RPMI8226 (cell line): ENCODE measurements around the gene VRTN.
"Not testable (repeated sequence)": the region's sequence is repeated elsewhere in the genome, so short reads cannot be mapped to it uniquely, and the experiment has no call there.

ENCODE experiments used
- DNase-seq: peaks from one replicate; pipeline ENCODE4 v3.0.0-alpha.2; 2015

VRTN gene, protein sequence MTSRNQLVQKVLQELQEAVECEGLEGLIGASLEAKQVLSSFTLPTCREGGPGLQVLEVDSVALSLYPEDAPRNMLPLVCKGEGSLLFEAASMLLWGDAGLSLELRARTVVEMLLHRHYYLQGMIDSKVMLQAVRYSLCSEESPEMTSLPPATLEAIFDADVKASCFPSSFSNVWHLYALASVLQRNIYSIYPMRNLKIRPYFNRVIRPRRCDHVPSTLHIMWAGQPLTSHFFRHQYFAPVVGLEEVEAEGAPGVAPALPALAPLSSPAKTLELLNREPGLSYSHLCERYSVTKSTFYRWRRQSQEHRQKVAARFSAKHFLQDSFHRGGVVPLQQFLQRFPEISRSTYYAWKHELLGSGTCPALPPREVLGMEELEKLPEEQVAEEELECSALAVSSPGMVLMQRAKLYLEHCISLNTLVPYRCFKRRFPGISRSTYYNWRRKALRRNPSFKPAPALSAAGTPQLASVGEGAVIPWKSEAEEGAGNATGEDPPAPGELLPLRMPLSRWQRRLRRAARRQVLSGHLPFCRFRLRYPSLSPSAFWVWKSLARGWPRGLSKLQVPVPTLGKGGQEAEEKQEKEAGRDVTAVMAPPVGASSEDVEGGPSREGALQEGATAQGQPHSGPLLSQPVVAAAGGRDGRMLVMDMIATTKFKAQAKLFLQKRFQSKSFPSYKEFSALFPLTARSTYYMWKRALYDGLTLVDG

DNA sequence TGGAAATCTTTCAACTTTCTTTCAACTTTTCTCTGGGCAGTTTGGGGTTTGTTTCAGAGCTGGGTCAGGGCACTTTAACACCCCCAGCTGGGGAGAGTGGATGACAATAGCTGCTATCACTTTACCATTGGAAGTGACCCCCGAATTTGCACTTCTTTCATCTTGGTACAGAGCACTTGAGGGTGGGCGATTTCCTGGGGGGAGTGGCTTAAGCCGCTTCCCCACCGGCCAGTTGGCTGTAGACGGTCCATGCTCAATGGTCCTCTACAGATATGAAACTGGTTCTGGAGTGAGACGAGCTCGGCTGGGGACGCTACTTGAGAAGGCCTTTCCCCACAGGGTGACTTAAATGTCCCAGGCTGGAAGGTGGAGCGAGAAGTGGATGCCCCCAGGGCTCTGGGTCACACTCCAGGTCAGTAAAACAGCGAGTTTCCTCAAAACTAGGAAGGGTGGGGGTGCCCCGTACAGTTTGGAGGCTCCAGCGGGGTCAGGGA is at the start of gene VRTN:
Gene VRTN (plus strand): TSS at position 231 of the 494 bp plus-strand sequence. CDS start 8,313 bp downstream, outside the sequence.
- no peak for DNase-seq

DNA sequence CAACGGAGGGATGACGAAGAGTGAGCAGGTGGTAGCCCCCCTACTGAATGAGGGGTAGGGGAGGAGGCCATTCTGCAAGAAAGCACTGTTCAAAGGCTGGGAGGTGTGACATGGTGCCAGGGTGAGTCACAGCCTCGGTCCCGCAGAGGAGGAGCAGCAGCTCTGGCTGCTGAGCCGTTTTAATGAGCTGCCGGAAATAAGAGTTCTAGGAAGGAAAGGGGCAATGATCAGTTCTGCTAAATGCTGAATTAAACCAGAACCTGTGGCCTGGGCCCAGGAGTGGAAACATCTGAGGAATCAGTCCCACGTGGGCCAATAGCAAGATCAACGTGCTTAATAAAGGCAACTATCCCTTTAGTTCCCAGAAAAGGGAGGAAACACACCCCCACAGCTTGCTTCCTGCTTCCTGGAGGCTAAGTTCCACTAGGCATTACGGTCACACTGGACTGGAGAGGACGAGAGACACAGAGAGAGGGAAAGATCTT is 49.2 kb upstream of the VRTN start:
- DNase-seq: no peak

DNA sequence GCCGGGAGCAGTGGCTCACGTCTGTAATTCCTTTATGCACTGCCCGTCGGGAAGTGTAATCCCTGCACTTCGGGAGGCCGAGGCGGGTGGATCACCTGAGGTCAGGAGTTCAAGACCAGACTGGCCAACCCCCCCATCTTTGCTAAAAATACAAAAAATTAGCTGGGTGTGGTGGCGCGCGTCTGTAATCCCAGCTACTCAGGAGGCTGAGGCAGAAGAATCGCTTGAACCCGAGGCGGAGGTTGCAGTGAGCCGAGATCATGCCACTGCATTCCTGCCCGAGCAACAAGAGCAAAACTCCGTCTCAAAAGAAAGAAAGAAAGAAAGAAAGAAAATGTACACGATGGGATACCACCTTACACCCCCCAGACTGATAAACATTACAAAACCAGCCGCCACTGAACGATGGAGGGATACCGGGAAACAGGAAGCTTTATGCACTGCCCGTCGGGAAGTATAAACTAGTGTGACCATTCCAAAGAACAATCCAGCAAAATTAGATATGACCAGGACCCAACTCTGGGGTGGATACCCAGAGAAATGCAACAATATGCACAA is 46.6 kb upstream of the VRTN start:
- no peak for DNase-seq

DNA sequence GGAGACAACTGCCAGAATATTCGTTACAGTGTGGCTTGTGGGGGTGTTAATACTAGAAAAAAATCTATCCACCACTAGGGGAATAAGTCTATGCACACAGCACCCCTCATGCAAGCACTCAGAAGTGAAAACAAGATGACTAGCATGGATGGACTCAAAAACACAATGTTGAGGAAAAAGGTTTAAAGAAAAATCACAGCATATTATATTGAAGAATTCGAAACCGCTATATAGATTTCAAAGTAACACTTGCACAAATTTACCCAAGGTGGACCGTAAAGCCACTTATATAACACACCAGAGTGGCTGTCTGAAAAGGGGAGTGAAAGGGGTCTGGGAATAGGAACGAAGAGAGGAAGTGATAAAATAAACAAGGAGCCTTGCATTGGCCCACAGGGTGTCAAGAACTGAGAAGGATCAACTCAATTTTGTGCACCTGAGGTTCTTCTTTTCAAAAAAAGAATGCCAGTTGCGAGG is 46.1 kb upstream of the VRTN start:
- peak; percentile 47 for DNase-seq

DNA sequence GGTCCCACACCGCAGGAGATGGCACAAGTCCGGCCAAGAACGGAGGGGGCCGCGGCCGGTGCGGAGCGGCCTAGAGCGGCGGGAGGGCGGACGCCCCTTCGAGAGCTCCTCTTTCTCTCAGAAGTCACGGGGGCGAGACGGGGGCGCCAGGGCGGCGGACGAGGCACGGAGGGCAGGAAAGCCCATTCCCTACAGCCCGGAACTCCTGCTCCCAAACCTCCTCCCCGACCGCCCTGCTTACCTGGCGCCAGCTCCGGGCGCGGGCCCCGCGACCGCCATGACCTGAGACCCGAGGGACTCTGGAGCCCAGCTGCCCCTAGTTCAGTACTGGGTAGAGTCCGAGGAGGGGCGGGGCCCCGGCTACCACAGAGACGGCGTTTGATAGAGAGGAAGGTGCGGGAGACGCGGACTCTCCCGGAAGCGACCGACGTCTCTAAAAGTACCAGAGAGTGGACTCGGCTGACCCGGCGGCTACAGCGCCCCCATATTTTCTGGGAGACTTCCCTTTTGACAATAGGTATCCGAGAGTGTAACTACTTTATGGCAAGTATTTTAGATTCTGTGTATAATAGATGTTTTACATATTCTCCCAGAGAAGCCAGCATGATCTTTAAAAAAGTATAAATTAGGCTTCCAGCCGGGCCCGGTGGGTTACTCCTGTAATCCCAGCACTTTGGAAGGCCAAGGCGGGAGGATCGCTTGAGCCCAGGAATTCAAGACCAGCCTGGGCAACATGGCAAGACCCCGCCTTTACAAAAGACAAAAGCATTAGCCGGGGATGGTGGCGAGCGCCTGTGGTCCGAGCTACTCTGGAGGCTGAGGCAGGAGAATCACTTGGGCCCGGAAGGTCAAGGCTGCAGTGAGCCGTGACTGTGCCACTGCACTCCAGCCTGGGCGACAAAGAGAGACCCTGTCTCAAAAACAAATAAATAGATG is 45.4 kb upstream of the VRTN start, which contains the start of gene ABCD4:
Gene ABCD4 (minus strand): TSS at position 301 of the 936 bp plus-strand sequence. CDS start 22 bp downstream, at position 279.
- peak; percentile 93 for DNase-seq

DNA sequence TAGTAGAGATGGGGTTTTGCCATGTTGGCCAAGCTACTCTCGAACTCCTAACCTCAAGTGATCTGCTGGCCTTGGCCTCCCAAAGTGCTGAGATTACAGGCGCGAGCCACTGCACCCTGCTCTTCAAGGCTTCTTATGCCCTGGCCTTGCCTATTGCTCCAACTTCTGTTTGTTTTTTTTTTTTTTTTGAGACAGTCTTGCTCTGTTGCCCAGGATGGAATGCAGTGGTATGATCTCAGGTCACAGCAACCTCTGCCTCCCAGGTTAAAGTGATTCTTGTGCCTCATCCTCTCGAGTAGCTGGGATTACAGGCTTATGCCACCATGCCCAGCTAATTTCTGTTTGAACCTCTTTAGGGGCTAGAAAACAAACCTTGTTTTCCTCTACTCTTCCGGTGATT is 39.6 kb upstream of the VRTN start:
- DNase-seq: no peak

DNA sequence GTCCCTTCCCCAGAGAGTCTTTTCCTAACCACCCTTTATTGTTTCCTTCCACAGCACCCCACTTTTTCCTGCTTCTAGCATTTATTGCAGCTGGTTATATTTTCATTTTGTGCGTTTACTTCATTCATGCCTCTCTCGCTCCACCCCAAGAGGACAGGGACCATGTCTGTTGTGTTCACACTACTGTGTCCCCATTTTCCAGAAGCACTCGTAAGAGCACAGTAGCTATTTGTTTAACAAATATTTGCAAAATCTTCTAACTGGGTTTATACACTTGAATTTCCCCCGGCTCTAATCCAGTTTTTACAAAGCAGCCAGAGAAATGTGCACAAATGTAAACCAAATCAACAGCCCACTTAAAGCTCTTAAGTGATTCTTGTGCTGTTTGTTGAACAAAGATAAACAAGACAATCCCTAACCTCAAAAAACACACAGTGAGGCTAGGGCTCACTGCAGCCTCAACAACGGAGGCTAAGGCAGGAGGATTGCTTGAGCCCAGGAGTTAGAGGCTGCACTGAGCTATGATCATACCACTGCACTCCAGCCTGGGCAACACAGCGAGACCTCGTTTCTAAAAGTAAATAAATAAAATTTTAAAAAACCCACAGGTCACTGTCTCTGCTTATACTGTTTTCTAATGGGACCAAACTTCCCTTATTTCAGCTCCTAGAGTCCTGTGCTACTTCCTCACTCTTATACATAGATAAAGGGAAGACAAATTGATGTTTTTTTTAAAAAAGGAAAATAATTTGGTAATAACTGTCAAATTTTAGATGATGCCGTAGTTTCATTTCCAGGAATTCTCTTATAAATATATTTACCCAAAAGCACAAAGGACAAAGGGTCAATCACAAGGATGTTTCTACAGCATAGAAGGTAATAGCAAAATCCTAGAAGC is 38.9 kb upstream of the VRTN start:
- no peak for DNase-seq

DNA sequence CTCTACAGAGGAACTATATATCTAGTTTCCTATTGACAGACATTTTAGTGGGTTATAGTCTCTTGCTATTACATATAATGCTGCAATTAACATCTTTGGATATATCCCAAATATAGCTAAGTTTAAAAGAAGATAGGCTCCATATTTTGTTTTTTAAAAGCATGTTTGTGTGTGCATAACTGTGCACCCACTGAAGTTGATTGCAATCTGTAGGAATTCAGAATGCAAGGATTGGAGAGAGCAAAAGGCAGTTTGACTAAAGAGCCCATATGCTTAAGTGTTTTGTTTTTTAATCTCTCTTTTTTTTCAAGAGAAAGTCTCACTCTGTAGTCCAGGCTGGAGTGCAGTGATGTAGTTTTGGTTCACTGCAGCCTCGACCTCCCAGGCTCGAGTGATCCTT is 36.1 kb upstream of the VRTN start:
- no peak for DNase-seq

DNA sequence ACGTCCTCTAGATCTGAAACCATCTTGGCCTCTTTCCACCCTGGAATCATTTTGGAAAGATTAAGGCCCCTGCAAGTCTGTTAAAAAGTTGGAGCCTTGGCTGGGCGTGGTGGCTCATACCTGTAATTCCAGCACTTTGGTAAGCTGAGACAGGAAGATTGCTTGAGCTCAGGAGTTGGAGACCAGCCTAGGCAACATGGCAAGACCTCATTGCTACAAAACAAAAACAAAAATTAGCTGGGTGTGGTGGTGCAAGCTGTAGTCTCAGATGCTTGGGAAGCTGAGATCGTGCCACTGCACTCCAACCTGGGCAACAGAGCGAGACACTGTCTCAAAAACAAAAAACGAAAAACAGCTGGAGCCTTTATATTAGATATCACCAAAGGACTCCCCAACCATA is 34.7 kb upstream of the VRTN start:
- no peak for DNase-seq

DNA sequence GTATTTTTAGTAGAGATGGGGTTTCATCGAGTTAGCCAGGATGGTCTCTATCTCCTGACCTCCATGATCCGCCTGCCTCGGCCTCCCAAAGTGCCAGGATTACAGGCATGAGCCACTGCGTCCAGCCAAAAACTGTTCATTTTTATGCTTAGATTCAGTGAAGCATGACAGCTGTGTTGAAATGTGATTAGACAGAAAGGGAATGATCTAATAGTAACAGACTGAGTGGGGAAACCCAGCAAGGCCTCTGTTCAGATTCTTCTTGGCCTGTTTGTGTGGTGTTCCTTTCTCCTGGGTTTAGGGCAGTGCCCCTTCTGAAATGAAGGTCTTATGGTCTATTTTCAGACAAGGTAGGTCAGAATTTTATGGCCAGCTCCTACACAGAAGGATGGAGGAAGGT is 33.7 kb upstream of the VRTN start:
- no peak for DNase-seq

DNA sequence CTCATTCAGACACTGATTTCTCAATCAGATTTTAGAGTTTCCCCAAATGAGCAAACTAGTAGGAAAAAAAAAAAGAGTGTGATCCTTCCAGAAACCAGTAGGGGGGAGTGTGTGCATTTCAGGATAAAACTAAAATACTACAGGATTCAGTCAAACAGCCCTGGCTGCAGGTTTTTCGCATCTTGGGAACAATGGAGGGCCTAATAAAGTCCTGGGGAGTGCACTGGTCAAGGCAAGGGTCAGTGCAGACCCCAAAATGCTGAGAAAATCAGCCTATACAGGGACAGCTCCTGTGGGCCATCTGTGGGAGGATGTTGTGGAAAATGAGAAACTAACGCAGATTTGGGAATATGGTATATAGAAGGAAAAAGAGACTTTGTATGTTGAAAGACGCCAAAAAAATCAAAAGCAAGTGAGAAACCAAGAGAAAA is 23.3 kb upstream of the VRTN start:
- peak; percentile 14 for DNase-seq

DNA sequence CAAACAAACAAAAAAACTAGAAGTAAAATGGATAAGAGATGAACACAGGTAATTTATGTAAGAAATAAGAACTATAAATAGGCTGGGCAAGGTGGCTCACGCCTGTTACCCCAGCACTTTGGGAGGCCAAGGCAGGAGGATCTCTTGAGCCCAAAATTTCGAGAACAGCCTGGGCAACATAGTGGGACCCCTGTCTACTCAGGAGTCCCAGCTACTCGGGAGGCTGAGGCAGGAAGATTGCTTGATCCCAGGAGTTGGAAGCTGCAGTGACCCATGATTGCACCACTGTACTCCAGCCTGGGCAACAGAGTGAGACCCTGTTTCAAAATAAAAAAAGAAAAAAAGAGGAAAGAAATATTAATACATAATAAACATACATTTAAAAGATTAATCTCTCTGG is 22.8 kb upstream of the VRTN start:
- no peak for DNase-seq

DNA sequence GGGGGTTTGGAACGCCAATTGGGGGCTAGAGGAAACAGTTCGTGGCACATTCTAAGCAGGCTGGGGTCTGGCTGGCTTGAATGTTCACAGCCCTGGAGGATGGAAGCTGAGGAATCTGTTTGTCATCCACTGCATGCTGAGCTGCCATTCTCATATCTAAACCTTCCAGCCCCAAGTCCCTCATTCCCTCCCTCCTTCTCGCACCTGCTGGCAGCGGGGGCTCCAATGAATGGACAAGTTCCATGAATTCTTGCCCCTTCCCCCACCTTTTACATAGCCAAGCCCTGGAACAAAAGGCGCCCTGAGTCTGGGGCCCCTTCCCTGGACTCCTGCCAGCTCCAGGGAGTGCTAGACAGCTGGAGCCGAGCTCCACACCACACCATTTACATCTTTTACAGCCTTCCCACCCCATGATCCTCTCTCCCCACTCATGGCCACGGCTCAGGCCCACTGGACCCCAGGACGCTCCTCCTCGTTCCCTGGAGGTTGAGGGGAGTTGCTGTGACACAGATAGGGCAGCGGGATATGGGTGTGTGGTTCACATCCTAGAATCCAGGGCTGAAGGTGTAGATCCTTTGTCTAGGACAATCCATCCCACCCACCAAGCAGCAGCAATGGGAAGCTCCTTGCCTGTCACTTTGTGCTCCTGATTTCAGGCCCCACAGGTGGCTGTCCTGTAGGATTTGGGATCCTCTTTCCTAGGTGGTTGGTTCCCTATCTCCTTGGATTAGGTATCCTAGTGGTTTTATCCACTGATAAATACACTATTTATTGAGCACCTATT is 21.7 kb upstream of the VRTN start:
- no peak for DNase-seq

DNA sequence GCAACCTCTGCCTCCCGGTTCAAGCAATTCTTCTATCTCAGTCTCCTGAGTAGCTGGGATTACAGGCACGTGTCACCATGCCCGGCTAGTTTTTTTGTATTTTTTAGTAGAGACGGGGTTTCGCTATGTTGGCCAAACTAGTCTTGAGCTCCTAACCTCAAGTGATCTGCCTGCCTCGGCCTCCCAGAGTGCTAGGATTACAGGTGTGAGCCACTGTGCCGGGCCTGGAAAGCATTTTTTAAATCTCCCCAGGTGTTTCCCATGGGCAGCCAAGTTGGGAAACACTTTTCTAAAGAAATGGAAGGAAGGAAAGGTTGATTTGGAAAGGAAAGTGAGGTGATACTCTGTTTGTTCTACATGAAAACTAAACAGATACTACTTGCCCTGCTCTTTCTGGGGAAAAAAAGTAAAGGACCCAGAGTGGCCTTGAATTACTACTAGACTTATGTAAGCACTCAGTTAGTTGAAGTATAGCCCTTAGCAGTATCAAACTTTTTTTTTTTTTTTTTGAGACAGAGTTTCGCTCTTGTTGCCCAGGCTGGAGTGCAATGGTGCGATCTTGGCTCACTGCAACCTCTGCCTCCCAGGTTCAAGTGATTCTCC is 18.2 kb upstream of the VRTN start:
- DNase-seq: not testable (repeated sequence)

DNA sequence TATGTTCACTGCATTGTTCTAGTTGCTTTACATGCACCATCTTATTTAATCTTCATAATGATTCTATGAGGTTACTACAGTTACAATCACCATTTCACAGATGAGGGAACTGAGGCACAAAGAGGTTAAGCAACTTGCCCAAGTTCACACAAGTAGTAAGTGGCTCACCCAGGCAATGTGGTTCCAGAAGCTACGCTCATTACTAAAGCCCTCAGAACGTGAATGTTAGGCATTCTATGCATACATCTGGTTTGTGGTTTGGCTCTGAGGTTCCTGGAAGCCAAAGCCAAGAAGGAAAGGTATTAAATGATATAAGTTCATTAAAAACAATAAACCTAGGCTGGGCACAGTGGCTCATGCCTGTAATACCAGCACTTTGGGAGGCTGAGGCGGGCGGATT is 14.4 kb upstream of the VRTN start:
- DNase-seq: no peak

DNA sequence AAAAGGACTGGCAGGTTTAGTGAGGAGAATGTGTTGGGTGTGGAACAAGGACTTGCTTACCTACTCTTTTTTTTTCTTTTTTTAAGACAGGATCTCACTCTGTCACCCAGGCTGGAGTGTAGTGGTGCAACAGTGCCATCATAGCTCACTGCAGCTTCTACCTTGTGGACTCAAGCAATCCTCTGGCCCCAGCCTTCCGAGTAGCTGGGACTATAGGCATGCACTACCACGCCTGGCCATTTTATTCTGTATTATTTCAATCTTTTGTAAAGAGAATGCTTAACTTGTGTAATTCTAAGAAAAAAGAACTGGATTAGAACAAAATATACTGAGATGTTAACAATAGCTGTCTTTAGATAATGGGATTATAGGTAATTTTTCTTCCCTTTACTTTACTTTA is 1.9 kb upstream of the VRTN start:
- DNase-seq: no peak

DNA sequence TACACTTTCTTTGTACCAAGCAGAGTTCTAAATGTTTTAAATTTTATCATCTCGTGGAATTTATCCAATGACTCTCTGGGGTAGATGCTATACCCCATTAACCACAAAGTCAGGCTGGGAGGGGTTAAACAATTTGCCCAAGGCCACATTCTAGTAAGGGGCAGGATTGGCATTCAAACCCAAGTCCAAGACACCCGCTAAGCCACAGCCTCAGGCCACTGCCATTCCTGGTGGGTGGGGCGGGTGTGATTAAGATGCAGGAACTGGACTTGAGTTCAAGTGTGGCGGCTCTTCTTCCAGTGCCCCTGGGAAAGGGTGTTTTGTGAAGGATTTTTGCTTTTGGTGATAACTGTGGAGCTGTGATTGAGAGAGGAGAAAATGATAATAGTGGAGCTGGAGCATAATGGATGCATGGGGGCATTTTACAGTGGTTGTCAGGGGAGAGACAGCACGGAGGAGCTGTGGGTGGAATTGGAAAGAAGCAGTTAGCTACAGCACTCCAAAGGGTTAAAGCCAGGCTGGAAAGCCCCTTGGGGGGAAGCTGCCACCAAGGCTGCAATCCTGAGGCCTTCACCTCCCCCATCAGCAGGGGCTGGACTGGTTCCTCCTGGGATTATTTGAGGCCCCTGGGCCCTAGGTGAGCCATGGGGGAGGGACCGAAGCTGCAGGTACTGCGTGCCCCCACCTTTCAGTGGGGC is 1.0 kb upstream of the VRTN start:
- DNase-seq: no peak

DNA sequence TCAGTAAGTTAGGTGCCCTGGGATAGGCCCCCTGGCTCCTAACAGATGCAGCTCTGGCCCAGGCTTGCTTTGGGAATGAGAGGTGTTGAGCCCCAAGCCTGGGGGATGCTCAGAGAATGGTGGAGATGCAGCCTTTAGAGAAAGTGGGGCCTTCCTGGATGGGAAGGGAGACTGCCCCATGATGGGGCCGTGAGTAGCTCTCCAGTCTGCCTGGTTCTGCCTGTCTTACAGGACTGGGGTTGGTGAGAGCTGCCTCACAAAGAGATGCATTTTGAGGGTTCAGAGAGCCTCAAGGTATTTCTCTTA is 523 bp upstream of the VRTN start:
- no peak for DNase-seq

DNA sequence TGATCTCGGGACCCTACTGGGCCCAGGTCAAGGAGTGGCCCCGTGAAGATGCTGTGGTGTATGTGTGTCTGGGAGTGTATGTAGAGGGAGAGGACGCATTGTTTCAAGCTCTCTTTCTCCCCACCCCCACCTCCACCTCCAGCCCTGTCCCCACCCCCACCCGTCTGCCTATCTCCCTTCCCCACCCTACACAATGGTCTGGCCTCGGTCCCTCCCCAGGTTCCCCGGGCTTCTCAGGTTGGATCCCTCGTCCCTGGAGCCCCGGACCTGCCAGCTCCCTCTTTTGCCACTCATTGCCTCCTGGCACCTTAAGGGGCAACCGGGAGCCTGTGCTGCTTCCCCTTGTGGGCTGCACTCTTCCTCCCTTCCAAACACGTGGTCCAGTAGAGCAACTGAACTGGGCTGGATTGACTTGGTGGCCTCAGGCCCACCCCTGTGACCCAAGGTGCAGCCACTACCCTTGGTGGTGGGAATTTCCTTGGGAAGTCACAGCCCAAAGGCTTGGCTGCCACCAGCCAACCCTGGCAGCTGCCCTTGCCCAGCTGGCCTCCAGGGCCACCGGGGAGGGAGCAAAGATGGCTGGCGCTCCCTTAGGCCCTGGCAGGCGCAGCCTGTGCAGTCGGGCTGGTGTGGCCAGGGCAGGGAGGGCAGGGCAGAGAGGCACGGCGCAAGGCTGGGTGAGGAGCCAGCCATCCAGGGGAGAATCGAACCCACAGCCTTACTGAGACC is 628 bp downstream of the VRTN start:
- no peak for DNase-seq
